PC-9 (cell line): Measurements from ENCODE around the gene NCBP2L. TPM values are rescaled to one million over a fixed set of nuclear protein-coding genes. Genes with fewer than 3 reads are reported as not detected.

ENCODE experiments used
- BruUV-seq: library from RNA; stranded (reverse); fragments of 400-500 nt; replicated peaks from 2 replicates; lab custom pipeline; 2021; lab: Mats Ljungman, UMichigan
- CTCF ChIA-PET: fragments of 300-600 bp; sonication (Branson Sonifier 250); formaldehyde crosslinking; loops from one replicate; lab custom pipeline; 2022; ENCODE audit warnings: antibody characterized with exemption; lab: Charles Lee
- POLR2A ChIA-PET: fragments of 300-600 bp; sonication (Branson Sonifier 250); formaldehyde crosslinking; loops from one replicate; lab custom pipeline; 2022; ENCODE audit warnings: antibody characterized with exemption; ENCODE audit not compliant: unreplicated experiment; lab: Charles Lee
- DNase-seq, 2 experiments: peaks; one replicate each; pipeline versions ENCODE4 v3.0.0 to v3.0.0-alpha.2; 2015 to 2022; ENCODE audit warnings: mixed read lengths in 1 of 2
- H2AFZ ChIP-seq: fragments of 200-600 bp; sonication (generic); 2 replicates; pipeline ENCODE4 v1.8.1; 2017; ENCODE audit warnings: antibody characterized with exemption
- H3F3A ChIP-seq: fragments of 200-600 bp; sonication (generic); 2 replicates; pipeline ENCODE4 v1.8.1; 2017; ENCODE audit warnings: antibody characterized with exemption, mild to moderate bottlenecking, low read depth; ENCODE audit not compliant: insufficient read depth
- H3K27ac ChIP-seq: fragments of 200-600 bp; sonication (generic); 2 replicates; pipeline ENCODE4 v1.6.1; 2016; ENCODE audit warnings: mixed run types
- H3K27me3 ChIP-seq: fragments of 200-600 bp; sonication (generic); 2 replicates; pipeline ENCODE4 v1.6.1; 2016; ENCODE audit warnings: low read depth, mixed run types; ENCODE audit not compliant: insufficient read depth
- H3K36me3 ChIP-seq: fragments of 200-600 bp; sonication (generic); 2 replicates; pipeline ENCODE4 v1.6.1; 2016; ENCODE audit warnings: low read depth, mixed run types
- H3K4me1 ChIP-seq: fragments of 200-600 bp; sonication (generic); replicated peaks from 2 replicates; pipeline ENCODE4 v1.6.1; 2016; ENCODE audit warnings: mixed run types; ENCODE audit not compliant: insufficient read depth
- H3K4me2 ChIP-seq: fragments of 200-600 bp; sonication (generic); 2 replicates; pipeline ENCODE4 v1.6.1; 2017; ENCODE audit warnings: mixed run types
- H3K4me3 ChIP-seq: fragments of 200-600 bp; sonication (generic); 2 replicates; pipeline ENCODE4 v1.6.1; 2016; ENCODE audit warnings: mixed run types
- H3K79me2 ChIP-seq: fragments of 200-600 bp; sonication (generic); 2 replicates; pipeline ENCODE4 v1.6.1; 2017; ENCODE audit warnings: low read depth, mixed run types
- H3K9me2 ChIP-seq: fragments of 200-600 bp; sonication (generic); 2 replicates; pipeline ENCODE4 v1.8.1; 2017; ENCODE audit warnings: mild to moderate bottlenecking; ENCODE audit not compliant: insufficient read depth
- H3K9me3 ChIP-seq: fragments of 200-600 bp; sonication (generic); 2 replicates; pipeline ENCODE4 v1.8.1; 2016; ENCODE audit warnings: low read depth; ENCODE audit not compliant: insufficient read depth
- H4K20me1 ChIP-seq: fragments of 200-600 bp; sonication (generic); 2 replicates; pipeline ENCODE4 v1.8.1; 2017; ENCODE audit not compliant: insufficient read depth
- EZH2 ChIP-seq: fragments of 200-600 bp; sonication (generic); IDR thresholded peaks from 2 replicates; pipeline ENCODE4 v1.8.0; 2017; ENCODE audit warnings: antibody characterized with exemption, low read depth
- intact Hi-C: fragments of 100-400 bp; cut with micrococcal nuclease; formaldehyde crosslinking; loops from one replicate; pipeline ENCODE4 v1.10.0; 2022; ENCODE audit not compliant: unreplicated experiment
- total RNA-seq: library from RNA; stranded (reverse); gene quantifications from 2 replicates; pipeline ENCODE4 v1.2.3, GENCODE V29; 2021
- TF ChIP-seq, protein P1 (sequence below): fragments of 200-600 bp; sonication (generic); conservative IDR thresholded peaks from 2 replicates; pipeline ENCODE4 v1.6.1; 2017; ENCODE audit warnings: mixed run types, antibody characterized with exemption, mild to moderate bottlenecking, moderate library complexity

Gene NCBP2L
- total RNA-seq, 1 experiment from 2014 or later, result not detected

DNA sequence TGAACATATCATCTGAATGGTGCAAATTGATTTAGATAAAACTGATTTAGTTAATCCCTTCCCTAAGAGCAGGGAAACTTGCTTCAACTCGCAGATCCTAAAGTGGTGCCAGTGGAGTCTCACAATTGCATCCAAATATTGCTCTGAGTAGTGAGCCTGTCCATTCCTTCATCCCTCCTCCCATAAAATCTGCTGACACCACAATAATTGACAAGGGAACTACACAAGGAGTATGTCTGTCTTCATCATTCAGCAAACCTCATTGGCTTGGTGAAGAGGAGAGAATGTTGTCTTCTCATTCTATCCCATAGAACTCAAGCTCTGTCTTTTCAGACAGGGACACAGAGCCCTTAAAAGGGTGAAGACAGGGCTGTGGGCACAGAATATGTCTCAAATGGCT lies 52.3 kb downstream of the NCBP2L start:
- no peak overlapping the region for H2AFZ ChIP-seq
- CTCF ChIA-PET, result interaction anchor here (0.5 kb wide), 1 partner anchor 29 kb away, joined by 5 read pairs; no protein-coding TSS in a partner anchor
- H3K79me2 ChIP-seq, result no peaks in the 10 kb centered on the region
- DNase-seq, result no peak
- TF ChIP-seq, protein P1, sequence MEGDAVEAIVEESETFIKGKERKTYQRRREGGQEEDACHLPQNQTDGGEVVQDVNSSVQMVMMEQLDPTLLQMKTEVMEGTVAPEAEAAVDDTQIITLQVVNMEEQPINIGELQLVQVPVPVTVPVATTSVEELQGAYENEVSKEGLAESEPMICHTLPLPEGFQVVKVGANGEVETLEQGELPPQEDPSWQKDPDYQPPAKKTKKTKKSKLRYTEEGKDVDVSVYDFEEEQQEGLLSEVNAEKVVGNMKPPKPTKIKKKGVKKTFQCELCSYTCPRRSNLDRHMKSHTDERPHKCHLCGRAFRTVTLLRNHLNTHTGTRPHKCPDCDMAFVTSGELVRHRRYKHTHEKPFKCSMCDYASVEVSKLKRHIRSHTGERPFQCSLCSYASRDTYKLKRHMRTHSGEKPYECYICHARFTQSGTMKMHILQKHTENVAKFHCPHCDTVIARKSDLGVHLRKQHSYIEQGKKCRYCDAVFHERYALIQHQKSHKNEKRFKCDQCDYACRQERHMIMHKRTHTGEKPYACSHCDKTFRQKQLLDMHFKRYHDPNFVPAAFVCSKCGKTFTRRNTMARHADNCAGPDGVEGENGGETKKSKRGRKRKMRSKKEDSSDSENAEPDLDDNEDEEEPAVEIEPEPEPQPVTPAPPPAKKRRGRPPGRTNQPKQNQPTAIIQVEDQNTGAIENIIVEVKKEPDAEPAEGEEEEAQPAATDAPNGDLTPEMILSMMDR, result no peak
- TF ChIP-seq EZH2, result no peak
- no peak overlapping the region for H3K27ac ChIP-seq
- no peak overlapping the region for H3K4me2 ChIP-seq
- H4K20me1 ChIP-seq, result no peaks in the 10 kb centered on the region
- no peaks in the 10 kb centered on the region for H3K27me3 ChIP-seq
- no peak overlapping the region for H3K4me3 ChIP-seq
- H3K4me1 ChIP-seq, result peaks cover 12% of the 10 kb centered on the region; the same call in 1 of the 2 replicates
- H3K9me2 ChIP-seq, result no peaks in the 10 kb centered on the region
- no peaks in the 10 kb centered on the region for H3F3A ChIP-seq
- BruUV-seq, result no TSS peak
- H3K9me3 ChIP-seq, result no peaks in the 10 kb centered on the region
- no peaks in the 10 kb centered on the region for H3K36me3 ChIP-seq
- POLR2A ChIA-PET, result no interaction called here
- intact Hi-C loops, result no loop called here

DNA sequence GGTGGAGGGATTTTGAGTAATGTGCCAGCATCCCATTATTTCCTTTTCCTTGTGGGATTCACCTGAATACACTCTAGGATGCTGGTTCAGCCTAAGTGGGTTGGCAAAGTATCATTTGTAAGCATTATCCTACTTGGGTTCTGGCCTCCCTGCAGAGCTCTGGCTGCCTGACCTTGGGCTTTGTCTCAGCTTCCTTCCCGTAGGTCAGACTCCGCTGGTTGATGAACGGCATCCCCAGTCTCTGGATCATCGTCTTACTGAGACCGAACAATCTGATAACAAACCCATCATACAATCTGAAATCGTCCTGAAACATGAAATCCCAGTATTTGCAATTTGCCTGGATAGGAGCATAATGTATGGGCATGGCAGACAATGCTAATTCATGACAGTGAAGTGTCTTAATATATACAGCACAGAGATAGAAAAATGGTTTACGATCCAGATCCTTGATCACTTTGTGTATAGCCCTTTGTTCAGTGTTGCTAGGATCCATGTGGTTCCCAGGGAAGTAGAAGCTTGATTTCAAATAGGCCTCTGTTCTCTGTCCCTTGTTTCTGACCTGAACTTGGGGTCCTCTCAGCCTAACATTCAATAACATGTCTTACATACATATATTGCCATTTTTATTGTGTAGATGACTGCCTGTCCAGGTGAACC lies 53.7 kb downstream of the NCBP2L start:
- no peaks in the 10 kb centered on the region for H3K9me2 ChIP-seq
- CTCF ChIA-PET, result no interaction called here
- TF ChIP-seq, protein P1, result no peak
- no peak for TF ChIP-seq EZH2
- POLR2A ChIA-PET, result no interaction called here
- H3K27me3 ChIP-seq, result no peaks in the 10 kb centered on the region
- H3K36me3 ChIP-seq, result no peaks in the 10 kb centered on the region
- peaks cover 5% of the 10 kb centered on the region; the same call in 1 of the 2 replicates for H3K4me1 ChIP-seq
- no peaks in the 10 kb centered on the region for H3K79me2 ChIP-seq
- H3K9me3 ChIP-seq, result no peaks in the 10 kb centered on the region
- no peaks in the 10 kb centered on the region for H4K20me1 ChIP-seq
- H3K4me3 ChIP-seq, result no peak overlapping the region
- no peak overlapping the region for H2AFZ ChIP-seq
- H3F3A ChIP-seq, result no peaks in the 10 kb centered on the region
- no peak overlapping the region for H3K27ac ChIP-seq
- intact Hi-C loops, result no loop called here
- BruUV-seq, result no TSS peak
- no peak overlapping the region for H3K4me2 ChIP-seq
- no peak for DNase-seq

DNA sequence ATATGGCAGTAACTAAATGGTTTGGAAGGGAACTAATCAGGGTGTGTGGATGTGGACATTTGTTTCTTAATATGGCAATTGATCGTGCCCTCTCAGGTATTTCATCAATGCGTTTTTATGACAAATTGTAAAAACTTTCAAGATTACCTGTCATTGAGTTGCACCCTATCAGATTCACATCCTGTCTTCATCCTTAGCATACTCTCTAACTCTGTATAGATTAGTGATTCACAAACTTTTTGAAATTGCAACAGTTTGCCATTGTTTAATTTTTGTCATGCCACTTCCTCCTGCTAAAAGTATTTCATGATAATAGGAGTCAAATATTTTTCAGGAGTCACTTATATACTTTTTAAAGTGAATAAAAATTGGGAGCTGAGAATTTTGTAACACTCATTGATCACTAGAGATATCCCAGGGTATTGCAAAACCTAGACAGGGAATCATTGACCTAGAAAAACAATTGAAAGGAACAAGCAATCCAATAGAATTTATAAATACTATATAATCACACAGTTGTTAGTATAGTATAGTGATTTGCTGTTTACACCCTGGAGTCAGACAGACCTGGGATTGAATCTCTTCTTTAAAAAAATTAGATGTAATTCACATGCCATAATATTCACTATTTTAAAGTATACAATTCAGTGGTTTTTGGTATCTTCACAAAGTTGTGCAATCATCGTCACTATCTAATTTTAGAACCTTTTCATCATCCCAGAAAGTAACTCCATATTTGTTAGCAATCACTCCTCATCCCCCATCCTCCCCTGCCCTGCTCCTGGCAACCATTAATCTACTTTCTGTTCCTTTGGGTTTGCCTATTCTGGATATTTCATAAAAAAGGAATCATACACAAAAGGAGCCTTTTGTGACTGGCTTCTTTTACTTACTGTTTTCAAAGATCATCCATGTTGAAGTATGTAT lies 57.0 kb downstream of the NCBP2L start:
- Histone ChIP-seq H4K20me1 (no peaks in the 10 kb centered on the region), H3K27me3 (no peaks in the 10 kb centered on the region), H3K4me1 (no peaks in the 10 kb centered on the region; the same call in 1 of the 2 replicates), H3K79me2 (no peaks in the 10 kb centered on the region), H3K36me3 (no peaks in the 10 kb centered on the region), H3K4me2 (no peak overlapping the region), H3K9me3 (no peaks in the 10 kb centered on the region), H3K4me3 (no peak overlapping the region), H2AFZ (no peak overlapping the region), H3F3A (no peaks in the 10 kb centered on the region), H3K27ac (no peak overlapping the region), H3K9me2 (no peaks in the 10 kb centered on the region)
- ChIA-PET POLR2A (no interaction called here), CTCF (no interaction called here)
- intact Hi-C loops, result no loop called here
- no TSS peak for BruUV-seq
- DNase-seq, result peak in 1 of 2 experiments; percentile 36
- TF ChIP-seq, protein P1, result no peak
- TF ChIP-seq EZH2, result no peak
